HG03354 (cell line): Measurements from ENCODE around the gene PTCHD4.

ENCODE experiments used
- ATAC-seq: cut with Tn5 transposase; IDR thresholded peaks from one replicate; pipeline ENCODE4 v1.9.1; 2021; ENCODE audit warnings: mild to moderate bottlenecking; ENCODE audit not compliant: unreplicated experiment, poor library complexity, severe bottlenecking

Gene PTCHD4

DNA sequence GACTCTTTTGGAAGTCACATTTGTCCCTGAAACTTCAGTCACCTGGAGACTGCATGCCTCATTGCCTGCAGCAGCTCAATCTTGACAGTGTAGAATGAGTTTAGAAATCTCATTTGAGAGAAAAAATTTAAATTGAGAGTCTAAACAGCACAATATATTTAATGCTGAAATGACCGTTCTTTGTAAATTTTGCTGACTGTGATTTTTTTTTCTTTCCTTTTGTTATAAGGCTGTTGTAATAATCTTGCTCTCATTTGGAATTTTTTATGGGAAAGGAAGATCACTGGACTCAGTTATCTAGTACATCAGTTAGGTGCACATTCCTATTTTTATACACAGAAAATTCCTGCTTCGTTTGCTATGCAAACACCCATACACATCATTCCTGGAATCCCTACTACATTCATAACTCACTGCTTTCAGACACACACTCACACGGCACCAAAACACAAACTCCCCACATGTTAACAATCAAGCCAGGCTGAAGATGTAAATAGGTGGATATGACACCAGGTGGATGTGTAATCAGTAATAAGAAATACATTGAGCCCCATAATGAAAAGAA lies 43.8 kb downstream of the PTCHD4 start:
- no peak for ATAC-seq

DNA sequence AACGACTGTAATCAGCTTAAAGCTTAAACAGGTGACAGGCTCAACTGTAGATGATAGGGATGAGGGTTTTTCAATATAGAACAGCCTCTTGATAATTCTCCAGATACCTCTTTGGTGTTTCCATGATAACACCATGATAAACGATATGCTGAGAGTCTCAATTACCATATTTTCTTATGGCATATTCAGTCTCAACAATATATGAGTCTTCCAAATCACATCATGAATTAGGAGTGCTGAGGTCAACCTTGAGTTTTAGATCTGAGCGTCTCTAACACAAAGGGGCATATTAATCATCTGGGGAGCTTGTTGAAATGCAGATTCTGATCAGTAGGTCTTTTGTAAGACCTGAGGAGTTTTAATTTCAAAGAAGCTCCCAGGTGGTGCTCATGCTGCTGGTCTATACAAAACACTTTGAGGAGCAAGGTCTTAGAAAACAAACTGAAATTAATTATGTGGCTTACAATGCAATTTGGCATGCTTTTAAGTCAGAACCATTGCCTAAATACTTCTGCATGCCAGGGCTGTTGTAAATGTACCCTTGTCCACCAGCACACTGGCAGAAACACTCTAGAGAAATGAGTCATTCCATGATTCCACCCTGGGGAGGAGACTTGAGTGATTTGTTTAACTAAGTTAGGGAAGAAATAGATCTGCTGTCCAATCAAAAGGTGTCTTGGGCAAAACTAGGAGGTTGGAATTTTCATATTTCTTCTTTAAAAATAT lies 49.6 kb downstream of the PTCHD4 start:
- no peak for ATAC-seq
